GM23248 (cell line): ENCODE measurements around the gene TTC9. TPM values are rescaled to one million over a fixed set of nuclear protein-coding genes. Genes with fewer than 3 reads are reported as not detected.
A peak's percentile ranks its signal among the peaks of the same experiment; 100 is the strongest.

Source experiments
- DNase-seq: peaks from one replicate; pipeline ENCODE4 v3.0.0-alpha.2; 2015
- H2AFZ ChIP-seq: fragments of 200-600 bp; sonication (generic); 2 replicates; pipeline ENCODE4 v1.6.1; 2016; ENCODE audit warnings: antibody characterized with exemption
- H3F3A ChIP-seq: fragments of 200-600 bp; sonication (generic); 2 replicates; pipeline ENCODE4 v1.6.1; 2016; ENCODE audit warnings: mild to moderate bottlenecking, antibody characterized with exemption, mixed run types; ENCODE audit not compliant: insufficient read depth
- H3K27ac ChIP-seq: fragments of 200-600 bp; sonication (generic); 2 replicates; pipeline ENCODE4 v1.5.1; 2016; ENCODE audit warnings: mild to moderate bottlenecking
- H3K27me3 ChIP-seq: fragments of 200-600 bp; sonication (generic); replicated peaks from 2 replicates; pipeline ENCODE4 v1.6.1; 2016; ENCODE audit warnings: mild to moderate bottlenecking; ENCODE audit not compliant: insufficient read depth
- H3K36me3 ChIP-seq: fragments of 200-600 bp; sonication (generic); 2 replicates; pipeline ENCODE4 v1.6.1; 2016; ENCODE audit warnings: low read depth, mild to moderate bottlenecking
- H3K4me1 ChIP-seq: fragments of 200-600 bp; sonication (generic); 2 replicates; pipeline ENCODE4 v1.6.1; 2016; ENCODE audit warnings: mild to moderate bottlenecking; ENCODE audit not compliant: insufficient read depth
- H3K4me2 ChIP-seq: fragments of 200-600 bp; sonication (generic); one replicate; pipeline ENCODE4 v1.6.1; 2016; ENCODE audit warnings: mild to moderate bottlenecking; ENCODE audit not compliant: unreplicated experiment
- H3K4me3 ChIP-seq: fragments of 200-600 bp; sonication (generic); 2 replicates; pipeline ENCODE4 v1.5.1; 2016; ENCODE audit warnings: mild to moderate bottlenecking
- H3K79me2 ChIP-seq: fragments of 200-600 bp; sonication (generic); 2 replicates; pipeline ENCODE4 v1.6.1; 2016; ENCODE audit warnings: mild to moderate bottlenecking; ENCODE audit not compliant: insufficient read depth
- H3K9ac ChIP-seq: fragments of 200-600 bp; sonication (generic); 2 replicates; pipeline ENCODE4 v1.6.1; 2016; ENCODE audit warnings: mild to moderate bottlenecking
- H3K9me2 ChIP-seq: fragments of 200-600 bp; sonication (generic); 2 replicates; pipeline ENCODE4 v1.6.1; 2016; ENCODE audit warnings: mixed run types, mild to moderate bottlenecking, moderate library complexity; ENCODE audit not compliant: insufficient read depth
- H3K9me3 ChIP-seq: fragments of 200-600 bp; sonication (generic); one replicate; pipeline ENCODE4 v1.6.1; 2017; ENCODE audit warnings: low read depth
- H4K20me1 ChIP-seq: fragments of 200-600 bp; sonication (generic); 2 replicates; pipeline ENCODE4 v1.6.0; 2016; ENCODE audit not compliant: insufficient read depth
- EZH2 ChIP-seq: fragments of 200-600 bp; sonication (generic); IDR thresholded peaks from 2 replicates; pipeline ENCODE4 v1.6.1; 2018; ENCODE audit warnings: antibody characterized with exemption, mild to moderate bottlenecking; ENCODE audit not compliant: insufficient read depth, poor library complexity, severe bottlenecking
- EZH2phosphoT487 ChIP-seq: fragments of 200-600 bp; sonication (generic); IDR thresholded peaks from 2 replicates; pipeline ENCODE4 v1.6.1; 2018; ENCODE audit warnings: antibody characterized with exemption, moderate library complexity, mild to moderate bottlenecking, low read depth; ENCODE audit not compliant: insufficient read depth
- WGBS, 2 experiments: methylation state at CpG; one replicate each; pipeline ENCODE4 v1.1.6; 2015 to 2017; ENCODE audit warnings: low lambda C conversion rate in 2 of 2, low coverage in 1 of 2; ENCODE audit errors: missing lambda C conversion rate in 2 of 2; 5-methylcytosine and 5-hydroxymethylcytosine counted together
- in situ Hi-C: fragments of 300-500 bp; cut with MboI; formaldehyde crosslinking; loops from 2 replicates; pipeline ENCODE4 v1.15.0; 2020
- polyA plus RNA-seq: library from polyadenylated mRNA; unstranded; fragments of >200 nt; fragmentation: Nextera tagmentation; extraction: Ambion mirVana; gene quantifications from 2 replicates; pipeline ENCODE4 v1.2.1, GENCODE V29; 2016
- total RNA-seq: library from RNA; depleted of rRNA; stranded (reverse); fragments of >200 nt; shearing (Covaris generic); gene quantifications from 2 replicates; pipeline ENCODE4 v1.2.3, GENCODE V29; 2014

Gene TTC9
- total and polyA plus RNA-seq, 2 experiments from 2014 or later = not detected

DNA sequence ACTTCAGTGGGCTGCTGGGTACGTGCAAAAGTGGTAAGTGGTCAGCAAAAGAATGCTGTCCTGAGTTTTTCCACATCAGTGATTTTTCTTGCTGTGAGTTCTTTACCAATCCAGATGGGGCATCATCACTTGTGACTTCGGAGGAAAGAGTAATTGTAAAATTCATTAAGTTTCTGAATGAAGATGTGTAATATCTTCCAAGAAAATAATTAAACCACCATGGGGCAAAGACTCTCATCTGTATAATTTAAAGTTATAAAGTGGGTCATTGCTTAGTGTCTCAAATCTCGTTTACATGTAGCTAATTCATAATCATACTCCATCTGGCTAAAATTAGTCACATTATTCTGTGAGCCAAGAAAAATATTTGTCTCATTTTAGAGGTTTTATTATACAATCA is 30.5 kb upstream of the TTC9 start:
- no peak overlapping the region for H2AFZ ChIP-seq
- no peak overlapping the region for H3K9ac ChIP-seq
- no peaks in the 10 kb centered on the region for H3K9me3 ChIP-seq
- no peaks in the 10 kb centered on the region for H3F3A ChIP-seq
- no peak for TF ChIP-seq EZH2phosphoT487
- no peak for TF ChIP-seq EZH2
- no peaks in the 10 kb centered on the region for H3K4me1 ChIP-seq
- no peak overlapping the region for H3K27ac ChIP-seq
- H3K4me2 ChIP-seq = no peak overlapping the region
- H3K27me3 ChIP-seq = peaks cover 8% of the 10 kb centered on the region; the same call in 1 of the 2 replicates
- WGBS, 2 experiments = 5 to 10% methylated on average over 3 of the region's 3 CpGs
- H3K4me3 ChIP-seq = no peak overlapping the region
- no peaks in the 10 kb centered on the region for H3K79me2 ChIP-seq
- in situ Hi-C loops = loop anchor here (25.0 kb wide), 1 partner anchor 351 kb away; no protein-coding TSS in a partner anchor
- no peaks in the 10 kb centered on the region for H4K20me1 ChIP-seq
- DNase-seq = no peak
- no peaks in the 10 kb centered on the region for H3K36me3 ChIP-seq
- no peaks in the 10 kb centered on the region for H3K9me2 ChIP-seq

GRCh38 chr14:70616646-70617045 is 25.1 kb upstream of the TTC9 start:
- no peak overlapping the region for H2AFZ ChIP-seq
- no peak overlapping the region for H3K27ac ChIP-seq
- WGBS, 2 experiments = 65 to 67% methylated on average over 3 of the region's 3 CpGs
- H3F3A ChIP-seq = no peaks in the 10 kb centered on the region
- no peaks in the 10 kb centered on the region for H4K20me1 ChIP-seq
- H3K4me2 ChIP-seq = no peak overlapping the region
- H3K9ac ChIP-seq = no peak overlapping the region
- TF ChIP-seq EZH2 (no peak), EZH2phosphoT487 (no peak)
- in situ Hi-C loops = loop anchor here (25.0 kb wide), 1 partner anchor 346 kb away; no protein-coding TSS in a partner anchor
- H3K36me3 ChIP-seq = no peaks in the 10 kb centered on the region
- no peaks in the 10 kb centered on the region for H3K9me2 ChIP-seq
- H3K4me1 ChIP-seq = no peaks in the 10 kb centered on the region
- peak; percentile 24 for DNase-seq
- H3K4me3 ChIP-seq = no peak overlapping the region
- H3K27me3 ChIP-seq = peaks cover 14% of the 10 kb centered on the region
- H3K9me3 ChIP-seq = no peaks in the 10 kb centered on the region
- H3K79me2 ChIP-seq = no peaks in the 10 kb centered on the region

- TF ChIP-seq EZH2phosphoT487 (no peak), EZH2 (no peak)
- Histone ChIP-seq H3K9me2 (no peaks in the 10 kb centered on the region), H2AFZ (no peak overlapping the region), H3K27me3 (peaks cover 20% of the 10 kb centered on the region), H3K36me3 (no peaks in the 10 kb centered on the region), H4K20me1 (no peaks in the 10 kb centered on the region), H3K4me2 (no peak overlapping the region), H3K27ac (no peak overlapping the region), H3K79me2 (no peaks in the 10 kb centered on the region), H3K9me3 (no peaks in the 10 kb centered on the region), H3F3A (no peaks in the 10 kb centered on the region), H3K4me1 (no peaks in the 10 kb centered on the region), H3K4me3 (no peak overlapping the region), H3K9ac (no peak overlapping the region)
- no peak for DNase-seq
- 23 to 26% methylated on average over 2 of the region's 2 CpGs for WGBS, 2 experiments
- in situ Hi-C loops = loop anchor here (25.0 kb wide), 1 partner anchor 344 kb away; no protein-coding TSS in a partner anchor
Observed at GRCh38 chr14:70618314-70618713, 23.4 kb upstream of the TTC9 start.

DNA sequence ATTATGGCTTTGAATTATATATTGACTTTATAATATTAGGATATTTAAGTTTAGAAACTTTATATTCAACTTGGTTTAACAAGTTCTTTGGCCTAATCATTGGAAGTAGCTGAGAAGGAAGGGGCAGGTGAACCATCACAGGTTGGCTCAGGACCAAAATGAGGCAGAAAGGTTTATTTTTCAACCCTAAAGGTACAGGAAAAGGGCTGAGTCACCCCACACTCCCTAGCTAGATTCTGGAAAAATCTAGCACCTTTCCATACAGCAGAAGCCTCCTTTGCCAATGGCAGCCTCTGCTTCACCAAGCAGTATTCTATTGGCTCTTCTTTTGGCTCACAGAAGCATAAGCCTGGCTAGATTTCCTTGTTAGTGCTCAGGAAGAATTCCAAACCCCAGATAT is 22.0 kb upstream of the TTC9 start:
- Histone ChIP-seq H3K9me2 (no peaks in the 10 kb centered on the region), H3K36me3 (no peaks in the 10 kb centered on the region), H3K4me1 (no peaks in the 10 kb centered on the region), H3K4me2 (no peak overlapping the region), H3K79me2 (no peaks in the 10 kb centered on the region), H3K27me3 (peaks cover 23% of the 10 kb centered on the region), H3K9me3 (no peaks in the 10 kb centered on the region), H3F3A (no peaks in the 10 kb centered on the region), H2AFZ (no peak overlapping the region), H3K4me3 (no peak overlapping the region), H3K9ac (no peak overlapping the region), H3K27ac (no peak overlapping the region), H4K20me1 (no peaks in the 10 kb centered on the region)
- no peak for TF ChIP-seq EZH2phosphoT487
- TF ChIP-seq EZH2 = no peak
- no peak for DNase-seq
- in situ Hi-C loops = loop anchor here (10.0 to 25.0 kb wide), 3 partner anchors 95 to 343 kb away; no protein-coding TSS in a partner anchor

DNA sequence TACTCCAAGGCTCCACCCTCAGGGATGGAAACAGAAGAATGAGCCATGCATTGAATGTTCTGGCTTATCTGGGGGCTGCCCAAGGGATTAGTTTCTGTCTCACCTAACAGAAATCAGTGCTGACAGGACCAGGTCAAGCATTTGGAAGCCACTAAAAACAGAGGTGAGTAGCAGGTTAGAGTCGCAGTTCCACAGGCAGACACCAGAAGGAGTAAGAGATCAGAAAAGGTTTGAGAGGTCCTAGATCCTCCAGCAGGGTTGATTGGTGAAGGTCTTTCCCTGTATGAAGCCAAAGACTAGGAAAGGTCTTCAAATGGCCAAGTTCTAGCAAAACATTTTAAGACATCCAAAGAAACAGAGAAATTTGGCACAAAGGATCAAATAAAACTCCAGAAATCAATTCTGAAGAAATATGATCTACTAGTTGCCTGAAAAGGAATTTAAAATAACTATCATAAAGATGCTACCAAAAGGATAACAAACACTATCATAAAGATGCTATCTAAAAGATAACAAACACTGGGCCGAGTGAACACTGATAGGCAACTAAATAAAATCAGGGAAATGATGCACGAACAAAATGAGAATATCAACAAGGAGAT is 19.5 kb upstream of the TTC9 start:
- peak; percentile 53 for DNase-seq

More for the DNA sequence above, 19.5 kb upstream of the TTC9 start:
- Histone ChIP-seq H3K79me2 (no peaks in the 10 kb centered on the region), H3K4me2 (no peak overlapping the region), H2AFZ (no peak overlapping the region), H3K9ac (no peak overlapping the region), H3K27ac (no peak overlapping the region), H4K20me1 (no peaks in the 10 kb centered on the region), H3F3A (no peaks in the 10 kb centered on the region), H3K27me3 (peaks cover 18% of the 10 kb centered on the region), H3K9me3 (peaks cover under 1% of the 10 kb centered on the region), H3K36me3 (no peaks in the 10 kb centered on the region), H3K4me3 (no peak overlapping the region), H3K9me2 (no peaks in the 10 kb centered on the region), H3K4me1 (no peaks in the 10 kb centered on the region)
- TF ChIP-seq EZH2 (no peak), EZH2phosphoT487 (no peak)
- 8 to 11% methylated on average over 3 of the region's 3 CpGs for WGBS, 2 experiments
- in situ Hi-C loops = loop anchor here (10.0 to 25.0 kb wide), 3 partner anchors 93 to 340 kb away; no protein-coding TSS in a partner anchor
